Choroid plexus epithelial cell (primary cell): ENCODE measurements around the gene MARK4.
"Not testable (repeated sequence)": the region's sequence is repeated elsewhere in the genome, so short reads cannot be mapped to it uniquely, and the experiment has no call there.

Experiments used
- DNase-seq: peaks from one replicate; pipeline ENCODE4 v3.0.0-alpha.2; 2010; ENCODE audit warnings: low read depth
- H3K4me3 ChIP-seq: 2 replicates; pipeline ENCODE4 v1.5.1; 2011; ENCODE audit warnings: low read depth, mild to moderate bottlenecking, control low read depth, low read length, moderate library complexity
- CTCF ChIP-seq: conservative IDR thresholded peaks from 2 replicates; pipeline ENCODE4 v1.5.1; 2011; ENCODE audit warnings: low read depth, mild to moderate bottlenecking, control low read depth, inconsistent platforms, low read length, moderate library complexity

The MARK4 gene

GRCh38 chr19:45311621-45312020, 60.5 kb downstream of the MARK4 start:
- no peak overlapping the region for H3K4me3 ChIP-seq
- DNase-seq = no peak
- TF ChIP-seq CTCF = no peak

GRCh38 chr19:45312285-45312684, 61.2 kb downstream of the MARK4 start:
- DNase-seq, H3K4me3 ChIP-seq: not testable (repeated sequence)

- no peak for TF ChIP-seq CTCF
- DNase-seq = no peak
- no peak overlapping the region for H3K4me3 ChIP-seq
Observed at GRCh38 chr19:45314708-45315245, 63.7 kb downstream of the MARK4 start.

- DNase-seq = no peak
- H3K4me3 ChIP-seq = no peak overlapping the region
- TF ChIP-seq CTCF = no peak
Observed at GRCh38 chr19:45315304-45315703, 64.2 kb downstream of the MARK4 start.

- no peak for TF ChIP-seq CTCF
- DNase-seq = no peak
- no peak overlapping the region for H3K4me3 ChIP-seq
Observed at GRCh38 chr19:45320997-45321775, 70.1 kb downstream of the MARK4 start.

GRCh38 chr19:45321848-45322247, 70.8 kb downstream of the MARK4 start:
- DNase-seq = no peak

GRCh38 chr19:45322311-45322710, 71.2 kb downstream of the MARK4 start:
- no peak overlapping the region for H3K4me3 ChIP-seq
- no peak for DNase-seq
- TF ChIP-seq CTCF = no peak

More at GRCh38 chr19:45321848-45322247, 70.8 kb downstream of the MARK4 start:
- no peak for TF ChIP-seq CTCF
- no peak overlapping the region for H3K4me3 ChIP-seq
